C4-2B (cell line): Measurements from ENCODE around the gene TAF15.

ENCODE experiments used
- ZFX ChIP-seq: fragments of 450-650 bp; IDR thresholded peaks from 2 replicates; pipeline ENCODE4 v1.6.1; 2017
- TF ChIP-seq, protein P1 (sequence below): fragments of 450-650 bp; conservative IDR thresholded peaks from 2 replicates; pipeline ENCODE4 v1.5.1; 2017; ENCODE audit warnings: mild to moderate bottlenecking

DNA sequence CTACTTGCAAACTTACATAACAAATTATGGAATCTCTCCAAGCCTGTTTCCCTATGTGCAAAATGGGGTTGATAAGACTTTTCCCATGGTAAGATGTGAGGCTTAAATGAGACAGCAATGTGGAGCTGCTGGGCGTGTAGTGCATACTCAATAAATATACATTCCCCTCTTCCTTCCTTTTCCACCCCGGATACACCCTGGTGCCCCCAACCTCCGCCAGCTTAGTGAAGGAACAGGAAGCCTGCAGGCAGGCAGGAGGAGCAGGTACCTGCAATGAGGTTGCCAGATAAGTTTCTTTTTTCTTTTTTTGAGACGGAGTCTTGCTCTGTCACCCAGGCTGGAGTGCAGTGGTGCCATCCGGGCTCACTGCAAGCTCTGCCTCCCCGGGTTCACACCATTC, 33.7 kb upstream of the TAF15 start:
- TF ChIP-seq, protein P1, sequence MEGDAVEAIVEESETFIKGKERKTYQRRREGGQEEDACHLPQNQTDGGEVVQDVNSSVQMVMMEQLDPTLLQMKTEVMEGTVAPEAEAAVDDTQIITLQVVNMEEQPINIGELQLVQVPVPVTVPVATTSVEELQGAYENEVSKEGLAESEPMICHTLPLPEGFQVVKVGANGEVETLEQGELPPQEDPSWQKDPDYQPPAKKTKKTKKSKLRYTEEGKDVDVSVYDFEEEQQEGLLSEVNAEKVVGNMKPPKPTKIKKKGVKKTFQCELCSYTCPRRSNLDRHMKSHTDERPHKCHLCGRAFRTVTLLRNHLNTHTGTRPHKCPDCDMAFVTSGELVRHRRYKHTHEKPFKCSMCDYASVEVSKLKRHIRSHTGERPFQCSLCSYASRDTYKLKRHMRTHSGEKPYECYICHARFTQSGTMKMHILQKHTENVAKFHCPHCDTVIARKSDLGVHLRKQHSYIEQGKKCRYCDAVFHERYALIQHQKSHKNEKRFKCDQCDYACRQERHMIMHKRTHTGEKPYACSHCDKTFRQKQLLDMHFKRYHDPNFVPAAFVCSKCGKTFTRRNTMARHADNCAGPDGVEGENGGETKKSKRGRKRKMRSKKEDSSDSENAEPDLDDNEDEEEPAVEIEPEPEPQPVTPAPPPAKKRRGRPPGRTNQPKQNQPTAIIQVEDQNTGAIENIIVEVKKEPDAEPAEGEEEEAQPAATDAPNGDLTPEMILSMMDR, result no peak
- TF ChIP-seq ZFX, result no peak
